Caco-2 (cell line): ENCODE data around the gene NACC1. TPM values are rescaled to one million over a fixed set of nuclear protein-coding genes. Genes with fewer than 3 reads are reported as not detected.
A peak's percentile ranks its signal among the peaks of the same experiment; 100 is the strongest.

Experiments
- BruUV-seq: library from RNA; stranded (reverse); fragments of 400-500 nt; replicated peaks from 2 replicates; lab custom pipeline; 2021; lab: Mats Ljungman, UMichigan
- CTCF ChIA-PET: fragments of 300-600 bp; sonication (Branson Sonifier 250); formaldehyde crosslinking; loops from one replicate; lab custom pipeline; 2022; ENCODE audit warnings: antibody characterized with exemption; lab: Charles Lee
- POLR2A ChIA-PET: fragments of 300-600 bp; sonication (Branson Sonifier 250); formaldehyde crosslinking; loops from one replicate; lab custom pipeline; 2022; ENCODE audit warnings: antibody characterized with exemption; lab: Charles Lee
- DNase-seq, 2 experiments: peaks; one replicate each; pipeline versions ENCODE4 v3.0.0 to v3.0.0-alpha.2; 2020 to 2022
- H3K27me3 ChIP-seq: replicated peaks from 2 replicates; pipeline ENCODE4 v1.6.0; 2011; ENCODE audit warnings: low read length; ENCODE audit not compliant: control insufficient read depth, insufficient read depth
- H3K36me3 ChIP-seq: 2 replicates; pipeline ENCODE4 v1.5.1; 2011; ENCODE audit warnings: low read length; ENCODE audit not compliant: control insufficient read depth, insufficient read depth
- H3K4me1 ChIP-seq: fragments of 250-450 bp; sonication (Bioruptor Pico); 2 replicates; pipeline ENCODE4 v1.5.1; 2020; ENCODE audit warnings: mild to moderate bottlenecking
- H3K4me3 ChIP-seq: 2 replicates; pipeline ENCODE4 v1.5.1; 2011; ENCODE audit warnings: low read depth, mild to moderate bottlenecking, control low read depth, low read length
- H3K9me3 ChIP-seq: fragments of 250-450 bp; sonication (Bioruptor Pico); 2 replicates; pipeline ENCODE4 v1.5.1; 2020; ENCODE audit warnings: mild to moderate bottlenecking, moderate library complexity
- H3K27ac Mint-ChIP-seq: one replicate; pipeline ENCODE4 v1.8.0; 2022; ENCODE audit warnings: mixed read lengths; ENCODE audit not compliant: unreplicated experiment
- H3K27me3 Mint-ChIP-seq: one replicate; pipeline ENCODE4 v1.8.0; 2022; ENCODE audit warnings: mixed read lengths; ENCODE audit not compliant: insufficient read depth, unreplicated experiment
- H3K36me3 Mint-ChIP-seq: one replicate; pipeline ENCODE4 v1.8.0; 2022; ENCODE audit warnings: mild to moderate bottlenecking, mixed read lengths; ENCODE audit not compliant: insufficient read depth, unreplicated experiment
- H3K4me1 Mint-ChIP-seq: one replicate; pipeline ENCODE4 v1.8.0; 2022; ENCODE audit warnings: low read depth, mixed read lengths; ENCODE audit not compliant: unreplicated experiment
- H3K4me3 Mint-ChIP-seq: one replicate; pipeline ENCODE4 v1.8.0; 2022; ENCODE audit warnings: mild to moderate bottlenecking, moderate library complexity, mixed read lengths; ENCODE audit not compliant: unreplicated experiment
- H3K9me3 Mint-ChIP-seq: one replicate; pipeline ENCODE4 v1.8.0; 2022; ENCODE audit warnings: mixed read lengths; ENCODE audit not compliant: unreplicated experiment
- CTCF ChIP-seq, 2 experiments: fragments of 200-600 bp in 1 of 2; IDR thresholded peaks; 1 replicate in 1 of 2; 2 replicates in 1 of 2; pipeline versions ENCODE4 v1.5.1 to v1.8.0; 2011 to 2022; ENCODE audit warnings: antibody characterized with exemption in 1 of 2, control low read depth in 1 of 2, inconsistent platforms in 1 of 2, low read depth in 1 of 2, low read length in 1 of 2, mild to moderate bottlenecking in 1 of 2, moderate library complexity in 1 of 2; ENCODE audit not compliant: insufficient read depth in 1 of 2, severe bottlenecking in 1 of 2, unreplicated experiment in 1 of 2
- intact Hi-C: fragments of 100-400 bp; cut with micrococcal nuclease; formaldehyde crosslinking; loops from one replicate; pipeline ENCODE4 v1.10.0; 2022; ENCODE audit not compliant: unreplicated experiment
- total RNA-seq: library from RNA; stranded (reverse); gene quantifications from 2 replicates; pipeline ENCODE4 v1.2.3, GENCODE V29; 2022

NACC1 gene
- total RNA-seq, 1 experiment from 2014 or later: 89.6 TPM

- Histone ChIP-seq H3K27me3 (no peaks in the 10 kb centered on the region), H3K9me3 (no peaks in the 10 kb centered on the region), H3K4me3 (peak overlapping the region; percentile 99; the same call in 1 of the 2 replicates), H3K36me3 (peaks cover 2% of the 10 kb centered on the region; the same call in 1 of the 2 replicates), H3K4me1 (peaks cover 16% of the 10 kb centered on the region)
- peaks cover 67% of the 10 kb centered on the region for H3K36me3 Mint-ChIP-seq
- ChIA-PET POLR2A (interaction anchor here (1.2 to 2.4 kb wide), 4 partner anchors 9 to 32 kb away, joined by 3 to 12 read pairs (median 5); no protein-coding TSS in a partner anchor), CTCF (interaction anchor here (0.9 to 1.6 kb wide), 3 partner anchors 8 to 178 kb away, joined by 3 to 4 read pairs (median 3); no protein-coding TSS in a partner anchor)
- DNase-seq: peak; percentile 81 to 86
- H3K27me3 Mint-ChIP-seq: peaks cover 4% of the 10 kb centered on the region
- intact Hi-C loops: loop anchor here (1.0 kb wide), 1 partner anchor 8 kb away; no protein-coding TSS in a partner anchor
- H3K4me1 Mint-ChIP-seq: peaks cover 17% of the 10 kb centered on the region
- BruUV-seq: no TSS peak
- H3K4me3 Mint-ChIP-seq: peak overlapping the region; percentile 83
- H3K9me3 Mint-ChIP-seq: no peaks in the 10 kb centered on the region
- TF ChIP-seq CTCF (IDR thresholded peaks at IDR 0.05; ENCODE audit: insufficient read depth in 1 of 2, low read depth in 1 of 2, low read length in 1 of 2, severe bottlenecking in 1 of 2, unreplicated experiment in 1 of 2): no peak
- H3K27ac Mint-ChIP-seq: peak overlapping the region; percentile 98
Measured at GRCh38 chr19:13155472-13156359, 37.7 kb downstream of the NACC1 start.

GRCh38 chr19:13159713-13160112, 41.6 kb downstream of the NACC1 start:
- Histone ChIP-seq H3K9me3 (no peaks in the 10 kb centered on the region), H3K27me3 (no peaks in the 10 kb centered on the region), H3K4me3 (no peak overlapping the region), H3K4me1 (peaks cover 31% of the 10 kb centered on the region), H3K36me3 (no peaks in the 10 kb centered on the region)
- intact Hi-C loops: loop anchor here (5.0 kb wide), 1 partner anchor 73 kb away; no protein-coding TSS in a partner anchor
- no peak for DNase-seq
- ChIA-PET POLR2A (no interaction called here), CTCF (interaction anchor here (0.7 kb wide), 1 partner anchor 44 kb away, joined by 3 read pairs; no protein-coding TSS in a partner anchor)
- no peak for TF ChIP-seq CTCF (IDR thresholded peaks at IDR 0.05; ENCODE audit: insufficient read depth in 1 of 2, low read depth in 1 of 2, low read length in 1 of 2, severe bottlenecking in 1 of 2, unreplicated experiment in 1 of 2)
- BruUV-seq: no TSS peak
- peaks cover 46% of the 10 kb centered on the region for H3K36me3 Mint-ChIP-seq
- no peak overlapping the region for H3K4me3 Mint-ChIP-seq
- H3K27ac Mint-ChIP-seq: no peak overlapping the region
- no peaks in the 10 kb centered on the region for H3K9me3 Mint-ChIP-seq
- peaks cover 10% of the 10 kb centered on the region for H3K4me1 Mint-ChIP-seq
- no peaks in the 10 kb centered on the region for H3K27me3 Mint-ChIP-seq

- ChIA-PET POLR2A (no interaction called here), CTCF (no interaction called here)
- Mint-ChIP-seq H3K4me3 (no peak overlapping the region), H3K27me3 (no peaks in the 10 kb centered on the region), H3K4me1 (peaks cover 14% of the 10 kb centered on the region), H3K27ac (no peak overlapping the region), H3K9me3 (no peaks in the 10 kb centered on the region), H3K36me3 (peaks cover 38% of the 10 kb centered on the region)
- no peaks in the 10 kb centered on the region for H3K9me3 ChIP-seq
- BruUV-seq: no TSS peak
- H3K27me3 ChIP-seq: no peaks in the 10 kb centered on the region
- peaks cover 31% of the 10 kb centered on the region for H3K4me1 ChIP-seq
- H3K36me3 ChIP-seq: no peaks in the 10 kb centered on the region
- no peak for TF ChIP-seq CTCF (IDR thresholded peaks at IDR 0.05; ENCODE audit: insufficient read depth in 1 of 2, low read depth in 1 of 2, low read length in 1 of 2, severe bottlenecking in 1 of 2, unreplicated experiment in 1 of 2)
- no peak for DNase-seq
- no peak overlapping the region for H3K4me3 ChIP-seq
- intact Hi-C loops: loop anchor here (5.0 kb wide), 1 partner anchor 72 kb away; no protein-coding TSS in a partner anchor
Measured at GRCh38 chr19:13160557-13160956, 42.5 kb downstream of the NACC1 start.
